Testis (tissue), 3 donors: ENCODE data around the gene BCR. TPM values are rescaled to one million over a fixed set of nuclear protein-coding genes. Genes with fewer than 3 reads are reported as not detected.

Source experiments
- DNase-seq: peaks from one replicate; pipeline ENCODE4 v3.0.0-alpha.2; 2019
- H3K27ac ChIP-seq, 2 donors: fragments of 200-600 bp; sonication (generic); one replicate each; pipeline ENCODE4 v1.5.1; 2019
- H3K27me3 ChIP-seq: fragments of 200-600 bp; sonication (generic); one replicate; pipeline ENCODE4 v1.5.1; 2019
- H3K36me3 ChIP-seq: fragments of 200-600 bp; sonication (generic); one replicate; pipeline ENCODE4 v1.5.1; 2017; ENCODE audit warnings: low read depth; ENCODE audit errors: missing control alignments
- H3K4me1 ChIP-seq: fragments of 200-600 bp; sonication (generic); one replicate; pipeline ENCODE4 v1.5.1; 2019
- H3K4me3 ChIP-seq, 2 donors: fragments of 200-600 bp; sonication (generic); one replicate each; pipeline ENCODE4 v1.5.1; 2017 to 2019
- H3K9me3 ChIP-seq: fragments of 200-600 bp; sonication (generic); one replicate; pipeline ENCODE4 v1.5.1; 2017
- POLR2A ChIP-seq: fragments of 450-650 bp; IDR thresholded peaks from one replicate; pipeline ENCODE4 v1.6.1; 2017; ENCODE audit warnings: antibody characterized with exemption, mild to moderate bottlenecking, moderate library complexity
- WGBS, 2 donors: methylation state at CpG; one replicate each; pipeline ENCODE4 v1.1.5; 2018; 5-methylcytosine and 5-hydroxymethylcytosine counted together
- intact Hi-C: fragments of 100-400 bp; cut with DNase I; formaldehyde crosslinking; loops from one replicate; pipeline ENCODE4 v1.15.1; 2023; ENCODE audit warnings: low total_unique reads
- polyA plus RNA-seq: library from polyadenylated mRNA; stranded (reverse); fragments of 350-450 nt; fragmentation: Illumina TruSeq; extraction: RNeasy Lipid Tissue Mini Kit (QIAGEN cat#74804); gene quantifications from one replicate; pipeline ENCODE4 v1.2.3, GENCODE V29; 2014; ENCODE audit warnings: low read depth, low replicate concordance; ENCODE audit not compliant: insufficient read depth
- total RNA-seq, 2 donors: library from RNA; depleted of rRNA; stranded (reverse); fragments of >200 nt; gene quantifications; one replicate each; pipeline ENCODE4 v1.2.3, GENCODE V29; 2016
- TF ChIP-seq, protein P1 (sequence below), 3 experiments: fragments of 450-650 bp in 2 of 3; fragments of 200-600 bp in 1 of 3; sonication (generic) in 1 of 3; IDR thresholded peaks; one replicate each; pipeline ENCODE4 v1.5.1; 2016 to 2019; ENCODE audit warnings: antibody characterized with exemption in 3 of 3, mild to moderate bottlenecking in 2 of 3, moderate library complexity in 1 of 3

BCR gene
- total and polyA plus RNA-seq, 3 donors from 2014 or later, result 52.5 to 108 (median 105) TPM

DNA sequence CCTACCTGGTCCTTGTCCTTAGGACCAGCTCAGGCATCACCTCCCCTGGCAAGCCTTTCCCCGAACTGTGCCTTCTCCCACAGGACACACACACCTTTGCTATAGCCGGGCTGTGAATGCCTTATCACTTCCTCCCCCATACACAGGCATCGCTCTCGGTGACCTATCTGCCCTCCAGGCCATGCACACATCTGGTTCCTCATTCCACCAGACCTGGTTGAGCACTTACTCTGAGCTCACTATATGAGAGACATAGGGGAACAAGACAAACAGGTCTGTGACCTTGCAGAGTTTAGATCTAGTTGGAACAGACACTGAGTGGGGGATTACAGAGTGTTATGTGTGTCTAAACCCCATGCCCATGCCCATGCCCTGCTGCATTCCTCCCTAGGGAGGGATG, 3.1 kb upstream of the BCR start:
- H3K27ac ChIP-seq, result no peak overlapping the region
- peaks cover 31% of the 10 kb centered on the region for H3K4me1 ChIP-seq
- no peaks in the 10 kb centered on the region for H3K36me3 ChIP-seq
- H3K27me3 ChIP-seq, result no peaks in the 10 kb centered on the region
- no peak overlapping the region for H3K4me3 ChIP-seq
- intact Hi-C loops, result loop anchor here (10.0 kb wide), 1 partner anchor 208 kb away; no protein-coding TSS in a partner anchor
- no peaks in the 10 kb centered on the region for H3K9me3 ChIP-seq
- DNase-seq, result no peak
- 66 to 77% methylated on average over 4 of the region's 4 CpGs for WGBS, 2 donors
- TF ChIP-seq, protein P1, sequence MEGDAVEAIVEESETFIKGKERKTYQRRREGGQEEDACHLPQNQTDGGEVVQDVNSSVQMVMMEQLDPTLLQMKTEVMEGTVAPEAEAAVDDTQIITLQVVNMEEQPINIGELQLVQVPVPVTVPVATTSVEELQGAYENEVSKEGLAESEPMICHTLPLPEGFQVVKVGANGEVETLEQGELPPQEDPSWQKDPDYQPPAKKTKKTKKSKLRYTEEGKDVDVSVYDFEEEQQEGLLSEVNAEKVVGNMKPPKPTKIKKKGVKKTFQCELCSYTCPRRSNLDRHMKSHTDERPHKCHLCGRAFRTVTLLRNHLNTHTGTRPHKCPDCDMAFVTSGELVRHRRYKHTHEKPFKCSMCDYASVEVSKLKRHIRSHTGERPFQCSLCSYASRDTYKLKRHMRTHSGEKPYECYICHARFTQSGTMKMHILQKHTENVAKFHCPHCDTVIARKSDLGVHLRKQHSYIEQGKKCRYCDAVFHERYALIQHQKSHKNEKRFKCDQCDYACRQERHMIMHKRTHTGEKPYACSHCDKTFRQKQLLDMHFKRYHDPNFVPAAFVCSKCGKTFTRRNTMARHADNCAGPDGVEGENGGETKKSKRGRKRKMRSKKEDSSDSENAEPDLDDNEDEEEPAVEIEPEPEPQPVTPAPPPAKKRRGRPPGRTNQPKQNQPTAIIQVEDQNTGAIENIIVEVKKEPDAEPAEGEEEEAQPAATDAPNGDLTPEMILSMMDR (IDR thresholded peaks at IDR 0.05), result no peak
- TF ChIP-seq POLR2A, result no peak

DNA sequence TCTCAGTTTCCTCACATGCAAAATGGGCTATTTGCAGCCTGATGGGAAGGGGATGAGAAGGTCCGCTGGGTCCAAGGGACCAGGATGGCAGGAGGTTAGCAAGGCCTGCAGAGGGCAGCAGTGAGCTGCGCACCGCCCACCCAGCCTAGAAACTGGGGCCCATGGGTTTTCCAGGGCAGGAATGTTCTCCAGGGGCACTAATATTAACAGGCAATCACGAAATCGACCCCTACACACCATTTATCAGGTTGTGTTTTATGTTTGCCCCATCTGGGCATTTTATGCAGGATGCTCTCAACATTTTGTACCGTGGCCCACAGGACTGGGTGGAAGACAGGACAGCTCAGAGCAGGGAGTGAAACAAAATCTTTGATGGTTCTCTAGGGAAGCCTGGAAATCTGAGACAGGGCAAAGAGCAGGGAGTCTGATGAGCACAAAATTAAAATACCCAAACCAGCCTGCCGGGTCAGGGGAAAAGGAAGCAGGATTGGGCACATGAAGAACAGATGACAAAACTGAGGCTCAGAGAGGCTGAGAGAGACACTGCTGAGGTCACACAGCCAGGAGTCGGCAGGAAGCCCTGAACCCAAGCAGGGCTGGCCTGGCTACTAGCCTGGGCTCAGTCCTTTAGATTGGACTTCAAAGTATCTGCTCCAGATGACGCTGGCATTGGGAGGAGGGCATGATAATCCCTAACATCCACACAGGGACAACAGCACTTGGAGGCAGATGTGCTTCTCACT, 1.6 kb upstream of the BCR start:
- H3K4me3 ChIP-seq, result no peak overlapping the region
- WGBS, 2 donors, result 29 to 47% methylated on average over 9 of the region's 9 CpGs
- no peaks in the 10 kb centered on the region for H3K27me3 ChIP-seq
- DNase-seq, result peak; percentile 71
- intact Hi-C loops, result loop anchor here (2.0 to 10.0 kb wide), 2 partner anchors 102 to 206 kb away; no protein-coding TSS in a partner anchor
- TF ChIP-seq POLR2A, result no peak
- TF ChIP-seq, protein P1 (IDR thresholded peaks at IDR 0.05), result peak; percentile 92 to 95 (median 92)
- no peaks in the 10 kb centered on the region for H3K9me3 ChIP-seq
- H3K4me1 ChIP-seq, result peaks cover 43% of the 10 kb centered on the region
- H3K36me3 ChIP-seq, result no peaks in the 10 kb centered on the region
- peak overlapping the region; percentile 75 to 86 for H3K27ac ChIP-seq

- 18 to 21% methylated on average over 2 to 24 of the region's 25 CpGs for WGBS, 2 donors
- Histone ChIP-seq H3K36me3 (no peaks in the 10 kb centered on the region), H3K4me3 (peak overlapping the region; percentile 45 to 60), H3K27ac (peak overlapping the region; percentile 75 to 86), H3K4me1 (peaks cover 46% of the 10 kb centered on the region), H3K9me3 (no peaks in the 10 kb centered on the region), H3K27me3 (no peaks in the 10 kb centered on the region)
- intact Hi-C loops, result loop anchor here (2.0 to 10.0 kb wide), 2 partner anchors 101 to 205 kb away; no protein-coding TSS in a partner anchor
- peak; percentile 43 for DNase-seq
- no peak for TF ChIP-seq POLR2A
- TF ChIP-seq, protein P1 (IDR thresholded peaks at IDR 0.05), result no peak
These were observed 669 bp upstream of the BCR start for GRCh38 chr22:23179381-23180299.

- Histone ChIP-seq H3K9me3 (no peaks in the 10 kb centered on the region), H3K36me3 (no peaks in the 10 kb centered on the region), H3K4me3 (peak overlapping the region; percentile 59 to 60), H3K27me3 (no peaks in the 10 kb centered on the region), H3K4me1 (peaks cover 51% of the 10 kb centered on the region), H3K27ac (peak overlapping the region in 1 of 2 donors; percentile 64)
- DNase-seq, result no peak
- 2 to 16% methylated on average over 9 to 76 of the region's 112 CpGs for WGBS, 2 donors
- intact Hi-C loops, result no loop called here
- TF ChIP-seq, protein P1 (IDR thresholded peaks at IDR 0.05), result no peak
- TF ChIP-seq POLR2A, result no peak
These were observed 798 bp downstream of the BCR start for GRCh38 chr22:23180893-23181720.
